Neural progenitor cell (in vitro differentiated cells): ENCODE data around the gene KLHL21.

ENCODE experiments used
- CTCF ChIP-seq: fragments of 200-600 bp; sonication (generic); IDR thresholded peaks from 2 replicates; pipeline ENCODE4 v1.5.1; 2017; ENCODE audit warnings: antibody characterized with exemption, mild to moderate bottlenecking
- EZH2 ChIP-seq: fragments of 200-600 bp; sonication (generic); IDR thresholded peaks from 2 replicates; pipeline ENCODE4 v1.6.1; 2017; ENCODE audit warnings: antibody characterized with exemption, mild to moderate bottlenecking, moderate library complexity
- EZH2phosphoT487 ChIP-seq: fragments of 200-600 bp; sonication (generic); IDR thresholded peaks from 2 replicates; pipeline ENCODE4 v1.6.1; 2017; ENCODE audit warnings: antibody characterized with exemption

GRCh38 chr1:6637770-6638169 is 35.1 kb upstream of the KLHL21 start:
- TF ChIP-seq CTCF (no peak), EZH2 (no peak), EZH2phosphoT487 (no peak)
